GM21367 (cell line): ENCODE data around the gene WDR91.
A peak's percentile ranks its signal among the peaks of the same experiment; 100 is the strongest.

ENCODE experiments used
- ATAC-seq: cut with Tn5 transposase; IDR thresholded peaks from one replicate; pipeline ENCODE4 v1.9.1; 2021; ENCODE audit not compliant: unreplicated experiment

WDR91 gene

GRCh38 chr7:135200821-135201331, 10.4 kb downstream of the WDR91 start:
- ATAC-seq = no peak

GRCh38 chr7:135199439-135199838, 11.9 kb downstream of the WDR91 start:
- ATAC-seq = no peak

- no peak for ATAC-seq
Observed at GRCh38 chr7:135197906-135198655, 13.2 kb downstream of the WDR91 start.

GRCh38 chr7:135197343-135197742, 14.0 kb downstream of the WDR91 start:
- ATAC-seq = no peak

GRCh38 chr7:135195968-135196629, 15.2 kb downstream of the WDR91 start:
- ATAC-seq = no peak

GRCh38 chr7:135195156-135195555, 16.2 kb downstream of the WDR91 start:
- ATAC-seq = no peak

GRCh38 chr7:135194494-135195095, 16.7 kb downstream of the WDR91 start:
- no peak for ATAC-seq

GRCh38 chr7:135193615-135194081, 17.7 kb downstream of the WDR91 start:
- ATAC-seq = no peak

- ATAC-seq = no peak
Observed at GRCh38 chr7:135192914-135193536, 18.3 kb downstream of the WDR91 start.

- no peak for ATAC-seq
Observed at GRCh38 chr7:135190703-135191102, 20.6 kb downstream of the WDR91 start.

- ATAC-seq = no peak
Observed at GRCh38 chr7:135189961-135190360, 21.4 kb downstream of the WDR91 start.

GRCh38 chr7:135189221-135189662, 22.1 kb downstream of the WDR91 start:
- ATAC-seq = no peak

- peak; percentile 36 for ATAC-seq
Observed at GRCh38 chr7:135188298-135188984, 22.9 kb downstream of the WDR91 start.

GRCh38 chr7:135186841-135187253, 24.5 kb downstream of the WDR91 start:
- peak; percentile 54 for ATAC-seq

- no peak for ATAC-seq
Observed at GRCh38 chr7:135186261-135186540, 25.1 kb downstream of the WDR91 start.

- no peak for ATAC-seq
Observed at GRCh38 chr7:135185471-135186260, 25.7 kb downstream of the WDR91 start.

- no peak for ATAC-seq
Observed at GRCh38 chr7:135184254-135184841, 27.0 kb downstream of the WDR91 start.

- ATAC-seq = no peak
Observed at GRCh38 chr7:135183478-135183877, 27.8 kb downstream of the WDR91 start.

GRCh38 chr7:135181929-135182678, 29.2 kb downstream of the WDR91 start:
- no peak for ATAC-seq
